Measurements from ENCODE around the gene ACER3. TPM values are rescaled to one million over a fixed set of nuclear protein-coding genes. Genes with fewer than 3 reads are reported as not detected.
A peak's percentile ranks its signal among the peaks of the same experiment; 100 is the strongest.
"Not testable (repeated sequence)": the region's sequence is repeated elsewhere in the genome, so short reads cannot be mapped to it uniquely, and the experiment has no call there.

ACER3 gene
- total RNA-seq, 2 experiments from 2014 or later, result 10.4 to 13.2 TPM

DNA sequence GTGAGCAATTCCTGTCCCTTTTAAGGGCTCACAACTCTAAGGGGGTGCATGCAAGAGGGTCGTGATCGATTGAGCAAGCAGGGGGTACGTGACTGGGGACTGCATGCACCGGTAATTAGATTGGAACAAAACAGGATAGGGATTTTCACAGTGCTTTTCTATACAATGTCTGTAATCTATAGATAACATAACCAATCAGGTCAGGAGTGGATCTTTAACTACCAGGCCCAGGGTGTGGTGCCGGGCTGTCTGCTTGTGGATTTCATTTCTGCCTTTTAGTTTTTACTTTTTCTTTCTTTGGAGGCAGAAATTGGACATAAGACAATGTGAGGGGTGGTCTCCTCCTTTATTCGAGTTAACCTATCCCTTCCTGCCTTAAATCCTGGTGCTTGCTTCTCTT lies 40.9 kb downstream of the ACER3 start:
- POLR2A ChIA-PET; DNase-seq; ATAC-seq (ENCODE audit: low read depth); H3K4me1 Mint-ChIP-seq; H3K27me3 Mint-ChIP-seq; H3K27ac Mint-ChIP-seq; H3K4me3 Mint-ChIP-seq; H3K36me3 Mint-ChIP-seq; H3K9me3 Mint-ChIP-seq: not testable (repeated sequence)

DNA sequence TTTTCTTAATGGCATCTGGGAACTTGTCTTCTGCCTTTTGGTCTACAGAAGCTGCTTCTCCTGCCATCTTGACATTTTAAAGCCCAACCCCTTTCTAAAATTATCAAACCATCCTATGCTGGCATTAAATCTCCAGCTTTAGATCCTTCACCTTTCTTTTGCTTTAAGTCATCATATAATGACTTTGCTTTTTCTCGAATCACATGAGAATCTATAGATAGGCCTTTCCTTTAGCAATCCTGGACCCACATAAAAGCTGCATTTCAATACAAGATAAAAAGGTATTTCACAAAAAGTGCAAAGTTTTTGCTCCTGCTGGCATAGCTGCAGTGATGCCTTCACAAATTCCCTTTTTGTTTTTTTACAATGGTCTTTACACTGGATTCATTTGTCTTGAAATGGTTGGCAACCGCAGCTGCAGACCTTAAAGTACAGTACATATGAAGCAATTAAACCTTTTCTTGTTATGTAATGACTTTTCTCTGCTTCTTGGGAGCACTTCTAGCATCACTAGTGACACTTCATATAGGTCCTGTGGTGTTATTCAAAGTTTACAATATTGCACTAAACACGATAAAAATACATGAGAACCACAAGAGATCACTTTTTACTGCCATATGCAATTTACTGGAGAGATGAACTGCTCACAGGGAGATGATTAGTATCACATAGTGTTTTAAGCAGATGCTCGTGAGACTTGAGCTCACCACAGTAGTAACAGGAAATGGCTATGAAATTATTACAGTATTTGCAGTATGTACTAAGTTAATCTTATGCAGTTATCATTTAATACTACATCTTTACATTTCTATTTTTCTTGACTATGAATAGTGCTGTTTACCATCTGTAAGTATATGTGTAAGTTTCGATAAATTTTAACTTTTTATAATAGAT lies 41.6 kb downstream of the ACER3 start:
- POLR2A ChIA-PET, result no interaction called here

DNA sequence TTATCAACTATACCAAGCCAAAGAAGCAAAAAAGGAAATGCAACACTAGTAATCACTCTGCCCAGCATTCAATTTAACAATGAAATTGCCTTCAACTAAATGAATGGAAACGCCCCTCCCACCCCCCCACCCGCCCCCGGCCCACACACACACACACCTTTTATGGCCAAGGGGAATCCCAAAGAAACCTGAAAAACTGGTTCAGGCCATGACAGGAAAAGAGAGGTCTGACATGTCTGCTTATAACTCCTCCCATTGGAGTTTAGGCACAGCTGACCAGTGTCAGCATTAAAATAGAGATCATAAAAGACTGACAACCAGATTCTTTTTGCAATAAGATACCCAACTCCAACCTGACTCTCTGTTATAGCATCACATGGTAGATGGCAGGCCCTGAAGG lies 42.6 kb downstream of the ACER3 start:
- Mint-ChIP-seq H3K4me3 (no peak overlapping the region), H3K4me1 (peaks cover 3% of the 10 kb centered on the region), H3K36me3 (peaks cover 9% of the 10 kb centered on the region), H3K27me3 (no peaks in the 10 kb centered on the region), H3K9me3 (peaks cover 4% of the 10 kb centered on the region), H3K27ac (no peak overlapping the region)
- ATAC-seq (ENCODE audit: low read depth) (no peak), DNase-seq (no peak)
- POLR2A ChIA-PET, result no interaction called here

More for the DNA sequence above, 41.6 kb downstream of the ACER3 start:
- ATAC-seq (ENCODE audit: low read depth) (no peak), DNase-seq (no peak)
- Mint-ChIP-seq H3K36me3 (peaks cover 7% of the 10 kb centered on the region), H3K9me3 (peaks cover 2% of the 10 kb centered on the region), H3K4me3 (no peak overlapping the region), H3K4me1 (peaks cover 3% of the 10 kb centered on the region), H3K27me3 (no peaks in the 10 kb centered on the region), H3K27ac (no peak overlapping the region)

DNA sequence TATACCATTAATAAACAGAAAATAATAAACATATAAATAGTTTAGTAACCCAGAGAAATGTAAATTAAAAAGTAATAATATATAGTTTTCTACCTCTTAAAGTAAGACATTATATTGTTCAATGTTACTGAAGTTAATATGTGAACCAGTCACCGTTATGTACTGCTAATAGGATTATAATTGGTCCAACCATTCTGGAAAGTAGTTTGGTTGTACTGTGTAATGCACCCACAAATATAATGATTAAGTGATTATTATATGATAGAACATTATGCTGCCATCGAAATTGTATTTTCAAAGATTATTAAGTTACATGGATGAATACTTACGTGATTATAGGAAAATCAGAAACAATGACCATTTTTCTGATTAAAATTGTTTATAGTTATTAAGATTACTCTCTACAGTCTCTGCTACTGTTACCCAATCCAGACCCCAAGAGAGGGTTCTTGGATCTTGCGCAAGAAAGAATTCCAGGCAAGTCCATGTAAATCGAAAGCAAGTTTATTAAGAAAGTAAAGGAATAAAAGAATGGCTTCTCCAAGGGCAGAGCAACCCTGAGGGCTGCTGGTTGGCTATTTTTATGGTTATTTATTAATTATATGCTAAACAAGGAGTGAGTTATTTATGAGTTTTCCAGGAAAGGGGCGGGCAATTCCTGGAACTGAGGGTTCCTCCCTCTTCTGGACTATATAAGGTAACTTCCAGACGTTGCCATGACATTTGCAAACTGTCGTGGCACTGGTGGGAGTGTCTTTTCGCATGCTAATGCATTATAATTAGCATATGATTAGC lies 50.1 kb downstream of the ACER3 start:
- H3K4me1 Mint-ChIP-seq, result peaks cover 2% of the 10 kb centered on the region
- no peak overlapping the region for H3K4me3 Mint-ChIP-seq
- no peak for ATAC-seq (ENCODE audit: low read depth)
- DNase-seq, result no peak
- H3K9me3 Mint-ChIP-seq, result peaks cover 10% of the 10 kb centered on the region
- H3K27me3 Mint-ChIP-seq, result no peaks in the 10 kb centered on the region
- H3K27ac Mint-ChIP-seq, result no peak overlapping the region
- POLR2A ChIA-PET, result no interaction called here
- H3K36me3 Mint-ChIP-seq, result peaks cover 14% of the 10 kb centered on the region

DNA sequence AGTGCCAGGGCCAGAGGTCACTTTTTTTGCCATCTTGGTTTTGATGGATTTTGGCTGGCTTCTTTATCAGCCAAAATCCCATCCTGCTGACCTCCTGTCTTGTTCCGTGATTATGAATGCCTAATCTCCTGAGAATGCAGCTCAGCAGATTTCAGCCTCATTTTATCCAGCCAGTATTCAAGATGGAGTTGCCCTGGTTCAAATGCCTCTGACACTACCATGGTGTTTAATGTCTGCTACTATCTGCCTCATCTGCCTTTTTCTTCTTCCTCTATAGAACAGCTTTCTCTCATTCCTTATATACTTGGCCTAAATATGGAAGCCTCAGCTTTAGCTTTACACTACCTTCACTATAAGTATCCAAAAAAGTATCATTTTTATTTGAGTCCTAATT lies 50.7 kb downstream of the ACER3 start:
- ATAC-seq (ENCODE audit: low read depth), result no peak
- Mint-ChIP-seq H3K9me3 (peaks cover 8% of the 10 kb centered on the region), H3K27me3 (no peaks in the 10 kb centered on the region), H3K36me3 (peaks cover 14% of the 10 kb centered on the region), H3K4me1 (peaks cover 2% of the 10 kb centered on the region), H3K27ac (no peak overlapping the region), H3K4me3 (no peak overlapping the region)
- no peak for DNase-seq
- POLR2A ChIA-PET, result no interaction called here

DNA sequence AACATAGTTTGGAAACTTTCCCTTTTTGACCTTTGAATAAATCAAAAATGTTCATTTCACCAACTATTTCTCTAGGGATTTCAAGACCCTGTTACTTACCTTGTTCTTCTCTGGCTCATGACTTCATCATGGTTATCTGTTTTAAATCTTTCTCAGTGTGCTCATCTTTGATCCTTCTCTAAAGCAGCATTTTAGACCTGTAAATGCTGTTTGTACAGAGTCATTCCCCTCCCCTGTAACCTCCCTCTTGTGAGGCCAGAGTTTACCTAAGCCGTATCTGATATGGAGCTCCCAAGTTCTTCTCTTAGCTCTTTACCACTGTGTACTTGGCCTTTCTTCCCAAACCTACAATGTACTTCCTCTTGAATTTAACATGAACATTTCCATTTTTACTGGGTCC lies 56.0 kb downstream of the ACER3 start:
- Mint-ChIP-seq H3K27ac (no peak overlapping the region), H3K4me1 (peaks cover 7% of the 10 kb centered on the region), H3K27me3 (no peaks in the 10 kb centered on the region), H3K9me3 (no peaks in the 10 kb centered on the region), H3K4me3 (no peak overlapping the region), H3K36me3 (no peaks in the 10 kb centered on the region)
- POLR2A ChIA-PET, result no interaction called here
- ATAC-seq (ENCODE audit: low read depth), result no peak
- DNase-seq, result no peak

DNA sequence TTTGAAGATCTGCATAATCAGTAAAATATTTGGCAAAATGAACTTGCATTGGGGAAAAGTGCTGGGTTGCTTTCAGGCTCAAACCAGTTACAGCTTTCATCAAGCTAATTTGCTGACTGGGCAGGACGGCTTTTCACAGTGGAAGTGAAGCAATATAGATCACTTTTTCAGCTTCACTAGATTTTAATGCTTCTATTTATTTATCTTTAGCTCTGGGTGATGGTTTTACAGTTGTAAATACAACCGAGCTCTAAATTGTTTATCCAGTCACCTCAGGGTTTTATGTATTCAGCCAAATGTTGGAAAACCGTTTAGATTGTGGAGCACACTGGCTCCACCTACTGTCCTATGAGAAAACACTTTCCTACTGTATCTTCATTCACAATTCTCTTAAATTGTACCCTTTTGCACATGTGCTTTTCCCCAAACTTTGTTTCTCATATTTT lies 58.2 kb downstream of the ACER3 start:
- H3K36me3 Mint-ChIP-seq, result no peaks in the 10 kb centered on the region
- ATAC-seq (ENCODE audit: low read depth), result no peak
- POLR2A ChIA-PET, result interaction anchor here (0.8 kb wide), 1 partner anchor 111 kb away, joined by 4 read pairs; no protein-coding TSS in a partner anchor
- H3K9me3 Mint-ChIP-seq, result no peaks in the 10 kb centered on the region
- DNase-seq, result no peak
- peaks cover 7% of the 10 kb centered on the region for H3K4me1 Mint-ChIP-seq
- H3K4me3 Mint-ChIP-seq, result no peak overlapping the region
- H3K27me3 Mint-ChIP-seq, result no peaks in the 10 kb centered on the region
- H3K27ac Mint-ChIP-seq, result no peak overlapping the region

DNA sequence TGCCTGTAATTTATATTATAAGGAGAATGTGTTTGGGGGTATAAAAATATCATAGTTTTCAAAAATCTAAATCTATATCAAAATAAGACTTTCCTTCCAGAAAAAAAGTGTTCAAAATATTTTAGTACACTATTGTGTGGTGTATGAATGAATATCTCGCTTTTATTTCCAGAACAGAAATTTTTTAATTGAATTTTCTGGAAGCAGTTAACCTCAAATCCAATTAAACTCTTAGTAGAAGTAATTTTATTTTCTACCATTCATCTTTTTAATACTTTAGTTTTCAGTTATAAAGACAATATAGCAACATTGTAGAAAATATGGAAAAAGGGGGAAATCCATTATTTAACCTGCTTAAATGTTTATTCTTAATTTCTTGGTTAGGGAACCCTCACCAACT lies 58.7 kb downstream of the ACER3 start:
- peaks cover 7% of the 10 kb centered on the region for H3K4me1 Mint-ChIP-seq
- DNase-seq, result no peak
- no peak for ATAC-seq (ENCODE audit: low read depth)
- POLR2A ChIA-PET, result interaction anchor here (0.8 to 1.1 kb wide), 2 partner anchors 109 to 112 kb away, joined by 4 read pairs; no protein-coding TSS in a partner anchor
- H3K9me3 Mint-ChIP-seq, result no peaks in the 10 kb centered on the region
- H3K27me3 Mint-ChIP-seq, result no peaks in the 10 kb centered on the region
- H3K27ac Mint-ChIP-seq, result no peak overlapping the region
- no peak overlapping the region for H3K4me3 Mint-ChIP-seq
- H3K36me3 Mint-ChIP-seq, result no peaks in the 10 kb centered on the region

DNA sequence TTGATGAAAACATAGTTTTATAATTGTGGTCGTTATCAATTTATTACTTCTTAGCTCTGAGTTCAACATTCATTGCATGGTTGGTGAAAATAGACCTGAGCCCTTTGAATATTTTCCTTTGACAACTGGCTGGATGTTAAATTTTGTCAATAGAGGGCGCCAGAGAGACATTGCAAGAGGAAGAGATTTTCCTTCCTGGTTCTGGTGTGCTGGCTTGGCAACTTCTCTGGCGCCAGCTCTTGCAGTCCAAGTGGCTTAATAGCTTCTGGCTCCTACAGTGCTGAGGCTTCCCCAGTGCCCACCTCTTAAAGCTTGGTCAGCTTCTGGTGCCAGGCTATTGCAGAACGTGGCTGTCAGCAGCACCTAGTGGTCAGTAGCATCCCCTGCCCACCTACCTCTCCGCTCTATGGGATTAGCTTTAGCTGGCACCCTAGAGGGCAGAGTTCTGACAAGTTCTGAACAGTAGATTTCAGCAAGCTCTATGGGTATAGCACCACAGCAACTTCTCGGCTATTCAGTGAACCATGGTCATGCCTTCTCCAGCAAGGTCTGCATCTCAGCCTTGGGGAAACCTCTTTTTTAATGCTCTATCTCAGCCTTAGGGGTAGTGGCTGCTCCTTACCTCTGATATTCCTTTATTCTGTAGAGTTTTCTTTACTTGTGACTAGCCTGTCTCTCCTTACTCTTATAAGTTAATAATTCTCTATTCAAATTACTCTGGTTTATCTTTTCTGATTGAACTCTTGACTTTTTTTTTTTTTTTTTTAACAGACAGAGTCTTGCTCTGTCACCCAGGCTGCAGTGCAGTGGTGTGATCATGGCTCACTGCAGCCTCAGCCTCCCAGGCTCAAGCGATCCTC lies 59.4 kb downstream of the ACER3 start:
- Mint-ChIP-seq H3K27ac (no peak overlapping the region), H3K36me3 (no peaks in the 10 kb centered on the region), H3K9me3 (no peaks in the 10 kb centered on the region), H3K4me1 (peaks cover 7% of the 10 kb centered on the region), H3K4me3 (peak overlapping the region; percentile 19), H3K27me3 (no peaks in the 10 kb centered on the region)
- POLR2A ChIA-PET, result interaction anchor here (0.6 to 1.1 kb wide), 2 partner anchors 110 to 894 kb away, joined by 4 to 5 read pairs; no protein-coding TSS in a partner anchor
- peak; percentile 50 for DNase-seq
- ATAC-seq (ENCODE audit: low read depth), result peak; percentile 85

DNA sequence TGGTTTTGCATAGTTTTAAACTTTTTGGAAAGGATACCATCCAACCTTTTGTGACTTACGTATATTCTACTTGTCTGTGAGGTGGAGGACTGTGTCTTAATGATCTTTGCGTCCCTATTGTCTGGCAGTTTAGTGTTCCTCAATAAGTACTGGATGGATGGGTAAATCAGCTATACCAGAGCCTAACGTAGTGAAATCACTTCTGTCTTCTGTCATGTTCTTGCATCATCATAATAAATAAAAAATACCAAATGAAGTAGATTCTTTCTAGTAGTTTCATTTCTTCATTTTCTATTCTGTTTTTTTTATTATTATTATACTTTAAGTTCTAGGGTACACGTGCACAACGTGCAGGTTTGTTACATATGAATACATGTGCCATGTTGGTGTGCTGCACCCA lies 66.4 kb downstream of the ACER3 start:
- Mint-ChIP-seq H3K27me3 (no peaks in the 10 kb centered on the region), H3K4me1 (no peaks in the 10 kb centered on the region), H3K4me3 (no peak overlapping the region), H3K27ac (no peak overlapping the region), H3K36me3 (peaks cover 17% of the 10 kb centered on the region), H3K9me3 (no peaks in the 10 kb centered on the region)
- ATAC-seq (ENCODE audit: low read depth) (no peak), DNase-seq (no peak)
- POLR2A ChIA-PET, result no interaction called here

DNA sequence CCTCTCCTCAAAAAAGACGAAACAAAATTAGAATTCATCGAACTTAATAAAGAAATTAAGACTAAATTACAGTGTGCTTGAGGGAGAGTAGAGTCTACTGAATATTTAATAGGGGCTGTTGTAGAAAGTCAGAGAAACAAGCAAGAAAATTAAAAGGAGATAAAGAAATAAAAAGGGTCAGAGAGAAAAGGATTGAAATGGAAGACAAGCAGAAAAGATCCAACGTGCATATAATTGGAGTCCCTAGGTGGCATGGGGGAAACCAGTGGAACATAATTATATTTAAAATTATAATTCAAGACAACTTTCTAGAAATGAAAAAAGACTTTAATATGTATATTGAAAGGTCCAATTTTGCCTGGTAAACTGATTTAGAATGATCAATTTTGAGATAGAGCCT lies 74.3 kb downstream of the ACER3 start:
- POLR2A ChIA-PET, result no interaction called here
- Mint-ChIP-seq H3K27me3 (no peaks in the 10 kb centered on the region), H3K4me3 (no peak overlapping the region), H3K4me1 (no peaks in the 10 kb centered on the region), H3K9me3 (peaks cover 6% of the 10 kb centered on the region), H3K27ac (no peak overlapping the region), H3K36me3 (peaks cover 29% of the 10 kb centered on the region)
- DNase-seq, result no peak
- ATAC-seq (ENCODE audit: low read depth), result no peak

DNA sequence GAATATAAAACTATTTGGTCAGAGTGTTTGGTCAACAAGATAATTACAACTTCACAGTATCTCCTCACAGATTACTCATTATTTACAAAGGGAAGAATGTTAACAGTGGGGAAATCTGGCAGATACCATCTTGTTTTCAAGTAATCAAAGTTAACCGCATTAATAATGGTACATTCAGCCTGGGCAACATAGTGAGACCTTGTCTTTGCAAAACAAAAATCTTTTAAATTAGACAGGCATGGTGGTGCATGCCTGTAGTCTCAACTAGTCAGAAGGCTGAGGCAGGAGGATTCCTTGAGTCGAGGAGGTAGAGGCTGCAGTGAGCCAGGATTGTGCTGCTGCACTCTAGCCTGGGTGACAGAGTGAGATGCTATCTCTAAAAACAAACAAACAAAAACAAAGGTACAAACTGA lies 78.5 kb downstream of the ACER3 start:
- POLR2A ChIA-PET, result no interaction called here
- H3K27ac Mint-ChIP-seq, result no peak overlapping the region
- peaks cover 17% of the 10 kb centered on the region for H3K36me3 Mint-ChIP-seq
- no peak for ATAC-seq (ENCODE audit: low read depth)
- no peak overlapping the region for H3K4me3 Mint-ChIP-seq
- DNase-seq, result no peak
- peaks cover 2% of the 10 kb centered on the region for H3K27me3 Mint-ChIP-seq
- peaks cover 1% of the 10 kb centered on the region for H3K4me1 Mint-ChIP-seq
- peaks cover 11% of the 10 kb centered on the region for H3K9me3 Mint-ChIP-seq

DNA sequence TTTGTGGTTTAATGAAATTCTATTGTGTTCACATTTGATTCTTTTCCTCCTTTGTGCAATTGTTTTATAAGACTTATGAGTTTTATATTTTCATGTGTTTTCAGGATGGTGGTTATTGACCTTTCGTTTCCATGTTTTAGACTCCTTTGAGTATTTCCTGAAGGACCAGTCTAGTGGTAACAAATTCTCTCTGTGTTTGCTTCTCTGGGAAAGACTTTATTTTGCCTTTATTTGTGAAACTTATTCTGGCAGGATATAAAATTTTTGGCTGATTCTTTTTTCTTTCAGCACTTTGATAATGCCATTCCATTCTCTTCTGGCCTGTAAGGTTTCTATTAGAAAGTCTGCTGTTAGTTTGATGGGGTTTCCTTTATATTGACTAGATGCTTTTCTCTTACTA lies 83.5 kb downstream of the ACER3 start:
- DNase-seq, result no peak
- POLR2A ChIA-PET, result no interaction called here
- Mint-ChIP-seq H3K4me3 (no peak overlapping the region), H3K9me3 (peaks cover 9% of the 10 kb centered on the region), H3K27ac (no peak overlapping the region), H3K4me1 (peaks cover 12% of the 10 kb centered on the region), H3K27me3 (peaks cover 2% of the 10 kb centered on the region), H3K36me3 (peaks cover 17% of the 10 kb centered on the region)
- no peak for ATAC-seq (ENCODE audit: low read depth)

Data from activated naive CD8-positive, alpha-beta T cell treated with anti-CD3 and anti-CD28 coated beads, Interleukin-2, amount 10 ng/mL, durations not matched to agents 7 days and 5 days (primary cell).